Activated CD4-positive, alpha-beta T cell treated with anti-CD3 and anti-CD28 coated beads for 36 hours (primary cell): ENCODE results near the gene GLIS1. TPM values are rescaled to one million over a fixed set of nuclear protein-coding genes. Genes with fewer than 3 reads are reported as not detected.

Source experiments
- ATAC-seq: fragments of 200-7000 bp; cut with Tn5 transposase; one replicate; pipeline ENCODE4 v1.10.0; 2021; ENCODE audit warnings: mild to moderate bottlenecking, moderate library complexity
- CTCF ChIA-PET: fragments of 350-600 bp; sonication (Branson Sonifier 250); formaldehyde crosslinking; loops from one replicate; lab custom pipeline; 2021; ENCODE audit warnings: antibody characterized with exemption; lab: Charles Lee
- POLR2A ChIA-PET: fragments of 350-600 bp; sonication (Branson Sonifier 250); formaldehyde crosslinking; loops from one replicate; lab custom pipeline; 2021; ENCODE audit warnings: antibody characterized with exemption, inconsistent platforms; lab: Charles Lee
- DNase-seq: peaks from one replicate; pipeline ENCODE4 v3.0.0-alpha.2; 2020
- H3K27ac Mint-ChIP-seq: one replicate; pipeline ENCODE4 v1.8.0; 2021; ENCODE audit warnings: mixed read lengths
- H3K27me3 Mint-ChIP-seq: one replicate; pipeline ENCODE4 v1.8.0; 2021; ENCODE audit warnings: mixed read lengths
- H3K36me3 Mint-ChIP-seq: one replicate; pipeline ENCODE4 v1.8.0; 2021; ENCODE audit warnings: low read depth, mixed read lengths
- H3K4me1 Mint-ChIP-seq: one replicate; pipeline ENCODE4 v1.8.0; 2021; ENCODE audit warnings: mixed read lengths
- H3K4me3 Mint-ChIP-seq: one replicate; pipeline ENCODE4 v1.8.0; 2021; ENCODE audit warnings: mild to moderate bottlenecking, moderate library complexity, mixed read lengths
- H3K9me3 Mint-ChIP-seq: one replicate; pipeline ENCODE4 v1.8.0; 2021; ENCODE audit warnings: low read depth, mixed read lengths
- intact Hi-C, 2 experiments: fragments of 100-400 bp; cut with DNase I in 1 of 2; cut with micrococcal nuclease in 1 of 2; formaldehyde crosslinking; loops; one replicate each; pipeline versions ENCODE4 v1.14.2 to v1.15.1; 2022 to 2024; cut with DNase I, micrococcal nuclease
- total RNA-seq, 2 experiments: library from RNA; stranded (reverse); gene quantifications; one replicate each; pipeline ENCODE4 v1.2.3, GENCODE V29; 2021

The GLIS1 gene
- total RNA-seq, 2 experiments from 2014 or later, result not detected

DNA sequence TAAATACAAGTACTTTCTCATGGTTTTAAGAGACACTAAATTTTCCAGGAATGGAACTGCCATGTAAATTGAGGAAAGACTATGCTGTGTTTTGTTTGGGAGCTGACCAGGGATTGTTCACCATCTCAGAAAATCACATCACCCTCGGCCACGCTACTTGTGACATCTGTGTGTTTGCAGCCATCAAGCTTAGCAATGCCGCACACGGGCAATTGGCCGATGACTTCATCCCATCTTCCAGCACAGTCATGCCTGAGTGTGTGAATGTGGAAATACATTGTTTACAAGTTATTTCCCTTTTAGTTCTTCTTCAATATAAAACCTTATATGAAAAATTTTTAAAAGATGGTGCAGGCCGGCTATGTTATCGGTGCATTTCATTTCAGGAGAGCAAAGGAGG, 121.6 kb downstream of the GLIS1 start:
- DNase-seq (no peak), ATAC-seq (no peak)
- ChIA-PET CTCF (interaction anchor here (0.6 kb wide), 1 partner anchor 76 kb away, joined by 3 read pairs; no protein-coding TSS in a partner anchor), POLR2A (no interaction called here)
- Mint-ChIP-seq H3K27ac (no peak overlapping the region), H3K27me3 (peaks cover 4% of the 10 kb centered on the region), H3K9me3 (peaks cover 1% of the 10 kb centered on the region), H3K4me3 (no peak overlapping the region), H3K36me3 (no peaks in the 10 kb centered on the region), H3K4me1 (no peaks in the 10 kb centered on the region)
- intact Hi-C loops, result no loop called here

- H3K4me3 Mint-ChIP-seq, result no peak overlapping the region
- DNase-seq (no peak), ATAC-seq (no peak)
- CTCF ChIA-PET, result interaction anchor here (0.6 kb wide), 1 partner anchor 77 kb away, joined by 3 read pairs; no protein-coding TSS in a partner anchor
- H3K27me3 Mint-ChIP-seq, result peaks cover 4% of the 10 kb centered on the region
- no peak overlapping the region for H3K27ac Mint-ChIP-seq
- H3K4me1 Mint-ChIP-seq, result no peaks in the 10 kb centered on the region
- H3K9me3 Mint-ChIP-seq, result peaks cover 4% of the 10 kb centered on the region
- intact Hi-C loops, result no loop called here
- no peaks in the 10 kb centered on the region for H3K36me3 Mint-ChIP-seq
- POLR2A ChIA-PET, result no interaction called here
Observed at GRCh38 chr1:53616927-53617326, 122.0 kb downstream of the GLIS1 start.

GRCh38 chr1:53616511-53616910, 122.5 kb downstream of the GLIS1 start:
- H3K4me3 Mint-ChIP-seq, result no peak overlapping the region
- no peaks in the 10 kb centered on the region for H3K4me1 Mint-ChIP-seq
- peaks cover 4% of the 10 kb centered on the region for H3K27me3 Mint-ChIP-seq
- no peak overlapping the region for H3K27ac Mint-ChIP-seq
- ATAC-seq (no peak), DNase-seq (no peak)
- H3K36me3 Mint-ChIP-seq, result no peaks in the 10 kb centered on the region
- intact Hi-C loops, result no loop called here
- CTCF ChIA-PET, result interaction anchor here (0.6 kb wide), 1 partner anchor 77 kb away, joined by 3 read pairs; no protein-coding TSS in a partner anchor
- POLR2A ChIA-PET, result no interaction called here
- H3K9me3 Mint-ChIP-seq, result peaks cover 4% of the 10 kb centered on the region

DNA sequence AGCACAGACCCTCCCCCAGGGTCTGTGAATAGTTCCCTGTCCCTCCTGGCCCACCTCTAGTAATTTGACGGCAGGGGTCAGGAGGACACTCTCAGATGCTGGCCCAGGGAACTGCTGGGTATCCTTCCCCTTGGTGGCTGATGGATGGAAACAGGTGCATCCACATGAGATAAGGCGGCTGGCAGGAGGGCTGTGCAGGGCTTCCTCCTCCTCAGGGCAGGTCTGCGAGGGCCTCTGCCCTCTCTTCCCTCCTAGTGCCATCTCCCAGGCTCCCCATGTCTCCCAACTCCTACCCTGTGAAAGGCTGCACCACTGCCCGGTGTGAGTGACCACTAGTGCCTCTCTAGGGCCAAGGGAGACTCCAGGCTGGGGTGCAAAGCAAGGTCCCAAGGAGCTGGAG, 123.9 kb downstream of the GLIS1 start:
- ChIA-PET CTCF (interaction anchor here (0.6 kb wide), 1 partner anchor 89 kb away, joined by 3 read pairs; no protein-coding TSS in a partner anchor), POLR2A (no interaction called here)
- Mint-ChIP-seq H3K4me1 (no peaks in the 10 kb centered on the region), H3K27me3 (peaks cover 4% of the 10 kb centered on the region), H3K4me3 (no peak overlapping the region), H3K36me3 (no peaks in the 10 kb centered on the region), H3K9me3 (peaks cover 15% of the 10 kb centered on the region), H3K27ac (no peak overlapping the region)
- intact Hi-C loops, result no loop called here
- no peak for DNase-seq
- no peak for ATAC-seq

DNA sequence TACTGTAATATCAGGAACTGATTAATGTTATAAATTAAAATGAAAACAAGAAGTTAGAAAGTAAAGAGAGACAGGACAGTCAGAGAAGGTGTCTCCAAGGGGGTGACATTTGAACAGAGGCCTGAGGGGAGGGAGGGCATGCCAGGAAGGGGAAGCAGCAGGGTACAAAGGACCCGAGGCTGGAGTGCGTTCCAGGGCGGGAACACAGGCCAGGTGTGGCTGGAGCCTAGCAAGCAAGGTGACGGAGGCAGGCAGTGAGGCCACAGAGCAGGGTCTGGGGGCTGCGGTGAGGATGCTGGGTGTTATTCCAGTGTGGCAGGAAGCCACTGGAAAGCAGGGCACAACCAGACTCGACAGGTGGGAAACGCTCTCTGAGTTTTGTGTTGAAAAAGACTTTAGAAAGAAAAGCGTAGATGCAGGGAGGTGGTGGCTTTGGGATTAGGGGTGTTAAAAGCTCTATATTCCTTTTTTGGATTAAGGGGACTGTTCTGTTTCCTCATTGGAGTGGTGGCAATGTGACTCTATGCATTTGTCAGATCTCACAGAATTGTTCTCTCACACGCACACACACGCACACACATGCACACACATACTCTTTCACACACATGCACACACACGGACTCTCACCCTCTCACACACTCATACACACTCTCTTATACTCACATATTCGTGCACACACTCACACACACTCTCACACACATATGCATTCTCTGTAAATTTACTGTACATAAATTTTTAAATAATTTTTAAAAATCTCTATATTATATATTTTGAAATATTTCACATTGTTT, 124.5 kb downstream of the GLIS1 start:
- Mint-ChIP-seq H3K36me3 (no peaks in the 10 kb centered on the region), H3K27ac (no peak overlapping the region), H3K4me3 (no peak overlapping the region), H3K27me3 (peaks cover 4% of the 10 kb centered on the region), H3K4me1 (no peaks in the 10 kb centered on the region), H3K9me3 (peaks cover 16% of the 10 kb centered on the region)
- no peak for DNase-seq
- ChIA-PET POLR2A (no interaction called here), CTCF (no interaction called here)
- intact Hi-C loops, result no loop called here
- no peak for ATAC-seq

DNA sequence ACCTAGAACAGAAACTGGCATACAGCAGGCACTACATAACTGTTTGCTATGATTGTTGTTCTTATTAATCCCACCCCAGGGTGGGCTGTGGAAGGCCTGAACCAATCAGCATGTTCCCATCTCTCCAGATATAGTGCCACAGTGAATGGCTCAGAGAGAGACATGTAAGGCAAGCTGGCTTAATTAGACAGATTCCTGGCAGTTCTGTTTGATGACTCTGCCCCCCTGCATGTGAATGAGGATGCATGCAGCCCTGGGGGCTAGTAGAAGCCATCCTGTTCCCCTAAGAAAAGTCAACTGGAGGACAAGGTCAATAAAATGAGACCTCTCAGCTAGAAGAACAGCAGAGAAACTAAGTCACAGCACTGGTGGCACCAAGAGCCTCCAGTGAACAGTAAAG, 130.3 kb downstream of the GLIS1 start:
- intact Hi-C loops, result no loop called here
- no peak for DNase-seq
- Mint-ChIP-seq H3K27ac (no peak overlapping the region), H3K27me3 (no peaks in the 10 kb centered on the region), H3K4me3 (no peak overlapping the region), H3K36me3 (no peaks in the 10 kb centered on the region), H3K9me3 (peaks cover 16% of the 10 kb centered on the region), H3K4me1 (no peaks in the 10 kb centered on the region)
- CTCF ChIA-PET, result no interaction called here
- ATAC-seq, result no peak
- POLR2A ChIA-PET, result no interaction called here

GRCh38 chr1:53608071-53608470, 130.9 kb downstream of the GLIS1 start:
- Mint-ChIP-seq H3K9me3 (peaks cover 16% of the 10 kb centered on the region), H3K4me3 (no peak overlapping the region), H3K27ac (no peak overlapping the region), H3K4me1 (no peaks in the 10 kb centered on the region), H3K36me3 (no peaks in the 10 kb centered on the region), H3K27me3 (no peaks in the 10 kb centered on the region)
- intact Hi-C loops, result no loop called here
- CTCF ChIA-PET, result no interaction called here
- POLR2A ChIA-PET, result no interaction called here
- no peak for DNase-seq
- ATAC-seq, result no peak

DNA sequence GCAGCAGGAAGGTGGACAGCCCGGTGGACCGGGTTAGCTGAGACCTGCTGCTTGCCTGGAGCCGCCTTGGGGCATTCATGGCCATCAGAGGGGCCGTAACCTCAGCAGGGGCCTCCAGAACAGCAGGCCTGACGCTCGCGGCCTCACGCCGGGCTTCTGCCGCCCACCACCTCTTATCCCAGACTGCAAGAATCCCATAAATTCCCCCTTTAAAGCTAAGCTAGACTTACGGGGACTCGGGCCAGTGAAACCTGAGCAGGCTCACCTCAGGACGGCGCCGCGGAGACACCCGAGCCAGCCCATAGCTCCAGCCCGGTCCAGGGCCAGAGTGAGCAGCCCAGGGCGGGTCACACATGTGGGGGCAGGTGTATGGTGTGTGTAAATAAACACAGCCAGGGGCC, 132.3 kb downstream of the GLIS1 start:
- DNase-seq (no peak), ATAC-seq (no peak)
- ChIA-PET POLR2A (no interaction called here), CTCF (no interaction called here)
- no peak overlapping the region for H3K4me3 Mint-ChIP-seq
- H3K27ac Mint-ChIP-seq, result no peak overlapping the region
- intact Hi-C loops, result no loop called here
- peaks cover 12% of the 10 kb centered on the region for H3K9me3 Mint-ChIP-seq
- H3K36me3 Mint-ChIP-seq, result no peaks in the 10 kb centered on the region
- H3K4me1 Mint-ChIP-seq, result no peaks in the 10 kb centered on the region
- H3K27me3 Mint-ChIP-seq, result no peaks in the 10 kb centered on the region

- intact Hi-C loops, result no loop called here
- DNase-seq (no peak), ATAC-seq (no peak)
- ChIA-PET CTCF (no interaction called here), POLR2A (interaction anchor here (0.9 kb wide), 1 partner anchor 44 kb away, joined by 3 read pairs; no protein-coding TSS in a partner anchor)
- no peaks in the 10 kb centered on the region for H3K4me1 Mint-ChIP-seq
- H3K4me3 Mint-ChIP-seq, result no peak overlapping the region
- no peaks in the 10 kb centered on the region for H3K36me3 Mint-ChIP-seq
- H3K9me3 Mint-ChIP-seq, result peaks cover 9% of the 10 kb centered on the region
- H3K27me3 Mint-ChIP-seq, result no peaks in the 10 kb centered on the region
- no peak overlapping the region for H3K27ac Mint-ChIP-seq
Observed at GRCh38 chr1:53606197-53606596, 132.8 kb downstream of the GLIS1 start.

DNA sequence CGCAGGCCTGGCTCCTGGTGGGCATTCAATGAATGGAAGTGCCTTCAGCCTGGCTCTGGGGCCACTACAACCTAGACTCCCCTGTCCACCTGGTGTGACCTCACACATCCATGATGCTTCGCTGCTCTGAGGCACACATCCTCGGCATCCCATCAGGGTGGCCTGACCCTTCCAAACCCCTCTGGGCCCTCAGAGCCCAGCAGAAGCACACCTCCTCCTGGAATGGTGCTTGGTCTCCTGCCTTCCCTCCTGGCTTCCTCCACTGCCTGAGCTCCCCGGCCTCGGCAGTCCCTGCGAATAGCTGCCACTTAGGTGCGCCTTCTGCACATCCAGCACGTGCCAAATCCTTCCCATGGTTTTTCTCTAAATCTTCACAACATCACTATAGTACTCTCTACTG, 133.8 kb downstream of the GLIS1 start:
- intact Hi-C loops, result no loop called here
- no peaks in the 10 kb centered on the region for H3K36me3 Mint-ChIP-seq
- H3K9me3 Mint-ChIP-seq, result peaks cover 2% of the 10 kb centered on the region
- ChIA-PET POLR2A (no interaction called here), CTCF (no interaction called here)
- no peak for DNase-seq
- ATAC-seq, result no peak
- no peak overlapping the region for H3K4me3 Mint-ChIP-seq
- H3K27me3 Mint-ChIP-seq, result no peaks in the 10 kb centered on the region
- H3K27ac Mint-ChIP-seq, result no peak overlapping the region
- H3K4me1 Mint-ChIP-seq, result peaks cover 5% of the 10 kb centered on the region

DNA sequence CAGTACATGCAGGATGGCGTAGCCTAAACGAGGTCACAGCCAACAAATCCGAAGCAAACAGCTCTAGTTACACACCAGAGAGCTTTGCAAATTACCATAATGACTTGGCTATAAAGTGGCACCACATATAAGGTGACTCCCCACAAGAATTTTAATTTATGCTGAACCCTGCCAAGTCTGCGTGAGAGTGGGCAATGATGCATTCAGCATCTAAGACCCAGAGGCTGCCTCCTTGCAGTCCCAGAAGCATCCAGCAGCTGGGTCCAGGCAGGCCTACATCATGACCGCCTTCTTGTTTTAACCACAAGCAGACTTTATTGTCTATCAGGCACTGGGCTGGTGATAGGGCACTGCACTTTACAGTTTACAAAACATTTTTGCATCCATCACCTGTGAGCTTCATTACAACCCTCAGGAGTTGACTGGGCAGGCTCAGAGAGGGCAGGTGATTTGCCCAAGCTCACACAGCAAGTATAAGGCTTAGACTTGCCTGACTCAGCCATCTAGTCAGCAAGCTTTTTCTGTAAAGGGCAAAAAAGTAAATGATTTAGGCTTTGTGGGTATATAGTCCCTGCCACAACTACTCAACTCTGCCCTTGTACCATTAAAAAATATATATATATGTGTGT, 134.6 kb downstream of the GLIS1 start:
- Mint-ChIP-seq H3K4me3 (no peak overlapping the region), H3K27ac (no peak overlapping the region), H3K4me1 (peaks cover 5% of the 10 kb centered on the region), H3K9me3 (peaks cover under 1% of the 10 kb centered on the region), H3K27me3 (no peaks in the 10 kb centered on the region), H3K36me3 (no peaks in the 10 kb centered on the region)
- ATAC-seq, result no peak
- intact Hi-C loops, result no loop called here
- ChIA-PET CTCF (no interaction called here), POLR2A (no interaction called here)
- DNase-seq, result no peak

DNA sequence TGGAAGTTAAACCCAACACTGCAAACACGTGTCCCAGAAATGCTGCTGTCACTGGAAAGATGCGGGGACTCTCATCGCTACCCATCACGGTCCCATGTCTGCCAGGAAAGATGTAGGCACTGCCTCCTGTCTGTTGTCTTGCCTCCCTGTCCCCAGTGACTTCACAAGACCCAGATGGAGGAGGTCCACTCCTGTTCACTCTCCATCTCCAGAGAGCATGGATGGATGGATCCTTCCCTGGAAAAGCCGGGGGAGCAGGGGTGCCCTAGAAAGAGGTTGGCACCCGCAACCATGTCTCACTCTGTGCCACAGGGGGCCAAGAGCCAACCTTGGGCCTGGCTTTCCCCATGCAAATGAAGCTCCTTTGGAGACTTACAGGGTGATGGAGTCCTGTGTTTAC, 135.5 kb downstream of the GLIS1 start:
- CTCF ChIA-PET, result interaction anchor here (1.1 kb wide), 1 partner anchor 154 kb away, joined by 3 read pairs; no protein-coding TSS in a partner anchor
- H3K4me3 Mint-ChIP-seq, result no peak overlapping the region
- intact Hi-C loops, result no loop called here
- no peaks in the 10 kb centered on the region for H3K27me3 Mint-ChIP-seq
- no peak overlapping the region for H3K27ac Mint-ChIP-seq
- POLR2A ChIA-PET, result no interaction called here
- no peaks in the 10 kb centered on the region for H3K9me3 Mint-ChIP-seq
- DNase-seq (no peak), ATAC-seq (no peak)
- peaks cover 5% of the 10 kb centered on the region for H3K4me1 Mint-ChIP-seq
- no peaks in the 10 kb centered on the region for H3K36me3 Mint-ChIP-seq
